ENCODE measurements around the gene CASP10. TPM values are rescaled to one million over a fixed set of nuclear protein-coding genes. Genes with fewer than 3 reads are reported as not detected.
"Not testable (repeated sequence)": the region's sequence is repeated elsewhere in the genome, so short reads cannot be mapped to it uniquely, and the experiment has no call there.

CASP10 gene
- polyA plus RNA-seq (2013, experiment 1 of 2; ENCODE audit: insufficient read length) = 0.24 TPM
- 0.31 TPM for polyA plus RNA-seq (2013, experiment 2 of 2; ENCODE audit: insufficient read length)

- DNase-seq = peak; percentile 13
These were observed at the start of gene CASP10 for GRCh38 chr2:201182650-201183364. Gene CASP10 (plus strand): TSS chr2:201183141. CDS start chr2:201185778, 2,637 bp downstream.

- DNase-seq = no peak
These were observed 47.6 kb upstream of the CASP10 start for GRCh38 chr2:201135386-201135785.

GRCh38 chr2:201136889-201137321 is 46.0 kb upstream of the CASP10 start:
- DNase-seq = peak; percentile 37

GRCh38 chr2:201137505-201138400 is 45.2 kb upstream of the CASP10 start:
- no peak for DNase-seq

- DNase-seq = no peak
These were observed 44.5 kb upstream of the CASP10 start for GRCh38 chr2:201138401-201138970.

GRCh38 chr2:201138986-201139781 is 43.8 kb upstream of the CASP10 start:
- DNase-seq = not testable (repeated sequence)

- peak; percentile 71 for DNase-seq
These were observed 42.9 kb upstream of the CASP10 start for GRCh38 chr2:201139836-201140604.

GRCh38 chr2:201144101-201145051 is 38.6 kb upstream of the CASP10 start:
- no peak for DNase-seq

GRCh38 chr2:201148434-201148990 is 34.4 kb upstream of the CASP10 start:
- no peak for DNase-seq

GRCh38 chr2:201149064-201149820 is 33.7 kb upstream of the CASP10 start:
- DNase-seq = peak; percentile 93

GRCh38 chr2:201149821-201150165 is 33.1 kb upstream of the CASP10 start:
- peak; percentile 84 for DNase-seq

- DNase-seq = no peak
These were observed 32.4 kb upstream of the CASP10 start for GRCh38 chr2:201150454-201151020.

GRCh38 chr2:201151127-201151981 is 31.6 kb upstream of the CASP10 start:
- DNase-seq = peak; percentile 95

GRCh38 chr2:201152517-201152916 is 30.4 kb upstream of the CASP10 start:
- DNase-seq = no peak

- DNase-seq = no peak
These were observed 29.7 kb upstream of the CASP10 start for GRCh38 chr2:201152999-201153815.

- DNase-seq = no peak
These were observed 28.1 kb upstream of the CASP10 start for GRCh38 chr2:201154615-201155399.

Data from fibroblast of skin of back (primary cell).